Measurements from ENCODE around the gene TNFSF15.
"Not testable (repeated sequence)": the region's sequence is repeated elsewhere in the genome, so short reads cannot be mapped to it uniquely, and the experiment has no call there.

The TNFSF15 gene

GRCh38 chr9:114745879-114746550 is 59.8 kb downstream of the TNFSF15 start:
- no peak for DNase-seq

DNA sequence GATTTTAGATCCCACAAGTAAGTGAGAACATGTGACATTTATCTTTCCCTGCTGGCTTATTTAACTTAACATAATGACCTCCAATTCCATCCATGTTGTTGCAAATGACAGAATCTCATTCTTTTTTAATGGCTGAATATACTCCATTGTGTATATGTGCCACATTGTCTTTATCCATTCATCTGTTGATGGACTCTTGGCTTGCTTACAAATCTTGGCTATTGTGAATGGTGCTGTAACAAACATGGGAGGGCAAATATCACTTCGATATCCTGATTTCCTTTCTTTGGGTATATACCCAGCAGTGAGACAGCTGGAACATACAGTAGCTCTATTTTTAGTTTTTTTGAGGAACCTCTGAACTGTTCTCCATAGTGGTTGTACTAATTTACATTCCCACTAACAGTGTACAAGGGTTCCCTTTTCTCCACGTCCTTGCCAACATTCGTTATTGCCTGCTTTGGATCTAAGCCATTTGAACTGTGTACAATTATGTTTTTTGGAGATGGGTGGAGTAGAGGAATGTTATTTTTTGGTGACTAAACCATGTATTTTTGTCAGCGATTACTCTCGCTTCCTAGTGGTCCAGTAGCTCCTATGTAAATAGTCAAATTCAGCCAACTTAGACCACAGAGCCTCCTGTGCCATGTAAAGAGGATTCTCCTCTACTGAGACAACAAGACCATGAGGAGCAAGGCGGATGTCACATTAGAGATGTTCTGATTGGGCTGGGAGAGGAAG is 60.6 kb downstream of the TNFSF15 start:
- DNase-seq, result no peak

GRCh38 chr9:114743446-114743845 is 62.4 kb downstream of the TNFSF15 start:
- DNase-seq, result no peak

DNA sequence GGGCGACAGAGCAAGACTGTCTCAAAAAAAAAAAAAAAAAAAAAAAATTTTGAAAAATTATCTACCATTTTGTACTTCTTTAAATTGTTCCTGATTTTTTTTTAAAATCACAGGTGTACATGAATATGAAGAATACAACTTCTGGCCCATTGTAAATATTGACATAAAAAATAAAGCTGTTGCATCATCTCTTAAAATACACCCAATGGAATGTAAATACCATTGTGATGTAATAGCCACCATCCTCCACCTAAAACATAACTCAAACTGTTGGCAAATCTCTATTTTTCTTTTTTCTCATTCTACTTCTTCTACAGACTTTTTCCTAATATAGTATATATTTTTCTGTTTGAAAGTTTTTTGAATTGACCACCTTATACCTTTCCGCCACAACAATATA is 62.9 kb downstream of the TNFSF15 start:
- DNase-seq, result no peak

GRCh38 chr9:114741521-114741920 is 64.3 kb downstream of the TNFSF15 start:
- DNase-seq, result not testable (repeated sequence)

GRCh38 chr9:114738581-114739316 is 67.1 kb downstream of the TNFSF15 start:
- DNase-seq, result peak; percentile 6

GRCh38 chr9:114737847-114738246 is 68.0 kb downstream of the TNFSF15 start:
- DNase-seq, result no peak

DNA sequence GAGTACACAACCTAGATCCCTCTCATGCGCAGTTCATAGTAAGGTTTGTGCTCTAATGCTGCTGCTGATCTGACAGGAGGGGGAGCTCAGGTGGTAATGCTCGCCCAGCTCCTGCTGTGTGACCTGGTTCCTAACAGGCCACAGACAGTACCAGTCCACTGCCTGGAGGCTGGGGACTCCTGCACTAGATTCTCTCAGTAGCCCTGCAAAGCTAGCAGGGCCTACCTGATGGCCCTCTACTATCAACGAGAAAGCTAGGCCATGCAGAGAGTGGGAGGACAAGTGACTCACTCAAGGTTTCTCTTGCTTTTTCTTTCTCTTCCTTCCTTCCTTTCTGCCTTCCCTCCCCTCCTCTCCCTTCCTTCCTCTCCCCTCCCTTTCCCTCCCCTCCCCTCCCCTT is 68.7 kb downstream of the TNFSF15 start:
- DNase-seq, result no peak

DNA sequence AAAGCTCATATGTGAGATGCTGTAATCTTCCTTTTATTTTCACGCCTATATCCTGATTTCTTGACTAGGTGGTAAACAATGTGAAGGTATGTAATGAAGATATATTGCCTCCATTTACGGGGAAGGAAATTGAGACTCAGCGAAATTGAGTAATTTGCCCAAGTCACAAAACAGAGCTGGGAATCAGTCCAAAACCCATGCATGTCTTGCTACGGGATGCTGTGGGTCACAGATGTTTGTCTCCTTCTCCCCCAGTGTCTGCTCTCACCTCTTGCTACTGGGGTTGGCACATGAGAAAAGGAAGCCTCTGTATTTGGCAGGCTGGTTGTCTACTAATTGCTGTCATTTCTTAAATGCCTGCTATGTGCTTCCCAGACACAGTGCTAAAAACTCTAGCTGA is 70.1 kb downstream of the TNFSF15 start:
- DNase-seq, result no peak

DNA sequence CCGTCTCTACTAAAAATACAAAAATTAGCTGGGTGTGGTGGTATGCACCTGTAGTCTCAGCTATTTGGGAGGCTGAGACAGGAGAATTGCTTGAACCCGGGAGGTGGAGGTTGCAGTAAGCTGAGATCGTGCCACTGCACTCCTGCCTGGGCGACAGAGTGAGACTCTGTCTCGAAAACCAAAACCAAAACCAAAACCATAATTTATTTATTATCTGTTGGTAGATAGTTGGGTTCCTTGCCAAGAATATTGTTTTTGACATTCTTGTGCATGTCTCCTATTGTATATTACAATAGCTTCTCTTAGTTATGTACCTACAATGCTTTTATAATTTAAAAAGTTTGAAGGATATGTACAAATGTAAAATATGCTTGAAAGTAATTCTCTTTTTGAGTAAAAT is 70.7 kb downstream of the TNFSF15 start:
- DNase-seq, result not testable (repeated sequence)

Data from NCI-H446 treated with DMSO at 0.1 percent for 48 hours (cell line).